GM18868 (cell line): ENCODE results near the gene C22orf15.

Experiments
- ATAC-seq: cut with Tn5 transposase; IDR thresholded peaks from one replicate; pipeline ENCODE4 v1.9.1; 2021; ENCODE audit warnings: mild to moderate bottlenecking, moderate library complexity; ENCODE audit not compliant: unreplicated experiment

C22orf15 gene

GRCh38 chr22:23786752-23787599, 24.2 kb downstream of the C22orf15 start, which contains the start of gene SMARCB1:
TSS of gene SMARCB1 (plus strand) at chr22:23786966. CDS start at chr22:23787170, 204 bp downstream.
- peak; percentile 75 for ATAC-seq

DNA sequence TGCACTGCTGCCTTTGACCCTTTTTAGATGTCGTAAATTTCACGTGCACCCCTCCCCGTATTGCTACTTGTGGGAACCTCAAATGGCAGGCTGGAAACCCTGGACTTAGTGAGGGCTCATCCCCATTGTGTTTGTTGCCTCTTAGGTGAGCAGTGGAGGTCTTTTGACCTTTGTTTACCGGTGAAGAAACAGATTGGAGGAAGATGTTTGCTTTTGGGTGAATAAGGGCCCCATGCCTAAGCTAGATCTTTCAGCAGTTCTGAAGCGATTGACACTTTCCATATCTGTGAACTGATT, 24.8 kb downstream of the C22orf15 start:
- ATAC-seq = peak; percentile 17

- ATAC-seq = no peak
Measured at GRCh38 chr22:23787910-23788309, 25.1 kb downstream of the C22orf15 start.

DNA sequence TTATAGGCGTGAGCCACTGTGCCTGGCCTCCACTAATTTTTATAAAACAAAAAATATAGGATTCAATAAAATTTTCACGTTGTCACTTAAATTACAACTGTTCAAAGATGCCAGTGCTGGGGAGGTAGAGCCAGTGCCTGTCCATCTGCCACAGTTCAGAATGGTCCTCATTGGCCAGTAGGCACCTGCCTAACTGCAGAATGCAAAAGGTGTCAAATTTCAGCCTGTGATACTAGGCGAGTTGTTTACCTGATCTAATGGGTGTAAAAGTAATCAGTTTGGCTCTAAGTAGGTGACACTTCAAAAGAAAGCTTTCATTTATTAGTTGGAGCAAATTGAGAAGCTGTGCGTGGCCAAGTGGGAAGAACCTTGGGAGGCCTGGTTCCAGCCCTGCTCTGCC, 26.3 kb downstream of the C22orf15 start:
- no peak for ATAC-seq

DNA sequence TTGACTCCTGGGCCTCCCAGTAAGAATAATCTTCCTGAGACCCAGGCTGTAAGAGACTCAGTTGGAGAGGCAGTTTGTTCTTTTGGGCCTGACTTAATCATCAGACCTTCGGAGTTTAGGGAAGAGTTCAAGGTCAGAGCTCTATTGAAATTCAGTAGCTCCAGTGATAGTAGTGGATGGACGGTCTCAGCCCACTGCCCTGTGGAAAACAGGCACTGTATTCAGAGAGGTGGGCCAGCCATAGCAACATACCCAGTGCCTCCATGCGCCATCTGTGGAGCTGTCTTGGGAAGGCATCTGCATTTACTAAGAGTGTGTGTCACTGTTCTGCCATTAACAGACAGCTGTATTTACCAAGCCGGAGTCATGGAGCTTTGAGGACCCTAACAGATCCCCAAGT, 26.8 kb downstream of the C22orf15 start:
- no peak for ATAC-seq

DNA sequence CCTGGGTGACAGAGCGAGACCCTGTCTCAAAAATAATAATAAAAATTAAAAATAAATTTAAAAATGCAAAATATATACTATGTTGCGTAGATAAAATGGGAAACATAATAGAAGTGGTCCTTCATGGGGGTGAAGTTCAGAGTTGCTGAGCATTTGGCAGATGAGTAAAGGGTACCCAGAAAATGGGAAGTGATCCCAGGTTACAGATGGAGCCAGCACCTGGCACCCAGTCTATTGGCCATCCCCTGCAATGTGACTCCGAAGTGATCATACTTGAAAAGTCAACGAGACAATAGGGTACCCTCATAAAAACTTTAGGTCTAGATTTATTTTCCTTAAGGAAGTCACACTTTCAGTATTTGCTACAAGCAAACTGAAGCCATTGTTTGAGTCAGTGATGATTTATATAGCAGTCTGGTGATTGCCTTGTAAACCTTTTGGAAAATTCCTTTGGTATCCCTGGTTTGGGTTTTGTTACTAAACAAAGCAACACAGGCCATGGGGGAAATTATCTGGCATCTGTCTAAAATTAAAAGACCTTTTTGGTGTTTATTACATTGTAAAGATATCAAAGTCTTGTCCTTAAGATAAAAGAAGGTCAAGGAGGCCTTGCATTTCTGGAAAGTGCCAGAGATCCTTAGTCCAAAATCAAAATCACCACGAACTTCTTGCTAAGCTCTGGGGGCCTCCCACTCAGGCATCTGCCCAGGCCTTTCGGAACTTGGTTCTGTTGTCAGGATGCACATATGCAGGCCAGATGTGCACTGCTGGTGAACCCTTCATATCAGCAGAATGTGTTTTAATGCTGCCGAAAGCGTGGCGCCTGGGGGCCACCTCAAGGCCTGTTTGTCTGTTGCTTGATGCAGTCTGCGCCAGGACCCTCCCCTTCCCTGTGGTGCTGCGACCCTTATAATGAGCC, 28.3 kb downstream of the C22orf15 start:
- ATAC-seq = no peak

- ATAC-seq = no peak
Measured at GRCh38 chr22:23791738-23792645, 29.2 kb downstream of the C22orf15 start.

DNA sequence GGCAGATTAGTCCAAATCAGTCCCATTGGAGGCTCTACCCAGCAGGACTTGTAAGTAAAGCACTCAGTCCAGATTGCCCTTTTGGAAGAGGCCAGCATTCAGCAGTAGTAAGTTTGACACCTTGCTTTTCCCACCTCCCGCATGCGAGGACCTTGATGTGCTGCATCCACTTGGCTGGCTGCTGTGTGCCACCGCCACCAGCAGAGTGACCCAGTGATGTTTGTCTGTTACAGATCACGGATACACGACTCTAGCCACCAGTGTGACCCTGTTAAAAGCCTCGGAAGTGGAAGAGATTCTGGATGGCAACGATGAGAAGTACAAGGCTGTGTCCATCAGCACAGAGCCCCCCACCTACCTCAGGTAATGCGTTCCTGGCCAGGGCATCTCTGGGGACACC, 30.5 kb downstream of the C22orf15 start:
- ATAC-seq = no peak

DNA sequence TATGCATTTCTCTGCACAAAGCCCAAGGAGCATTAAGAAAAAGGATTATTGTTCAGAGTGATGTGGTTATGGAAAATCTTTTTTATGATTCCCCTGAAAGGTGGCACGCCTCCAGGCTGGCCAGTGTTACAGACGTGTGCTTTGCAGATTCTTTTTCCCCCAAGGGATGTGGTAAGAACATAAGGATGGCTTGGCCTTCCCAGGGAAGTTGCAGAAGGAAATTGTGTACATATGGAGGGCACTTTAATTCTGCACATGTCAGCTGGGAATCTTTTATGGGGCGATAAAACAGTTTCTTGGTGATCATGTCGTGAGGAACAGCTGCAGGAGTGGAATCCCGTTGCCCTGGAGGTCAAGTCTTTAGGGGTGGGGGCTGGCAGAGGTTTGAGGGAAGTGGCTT, 33.7 kb downstream of the C22orf15 start:
- no peak for ATAC-seq

GRCh38 chr22:23800297-23801237, 37.8 kb downstream of the C22orf15 start:
- ATAC-seq = peak; percentile 70

DNA sequence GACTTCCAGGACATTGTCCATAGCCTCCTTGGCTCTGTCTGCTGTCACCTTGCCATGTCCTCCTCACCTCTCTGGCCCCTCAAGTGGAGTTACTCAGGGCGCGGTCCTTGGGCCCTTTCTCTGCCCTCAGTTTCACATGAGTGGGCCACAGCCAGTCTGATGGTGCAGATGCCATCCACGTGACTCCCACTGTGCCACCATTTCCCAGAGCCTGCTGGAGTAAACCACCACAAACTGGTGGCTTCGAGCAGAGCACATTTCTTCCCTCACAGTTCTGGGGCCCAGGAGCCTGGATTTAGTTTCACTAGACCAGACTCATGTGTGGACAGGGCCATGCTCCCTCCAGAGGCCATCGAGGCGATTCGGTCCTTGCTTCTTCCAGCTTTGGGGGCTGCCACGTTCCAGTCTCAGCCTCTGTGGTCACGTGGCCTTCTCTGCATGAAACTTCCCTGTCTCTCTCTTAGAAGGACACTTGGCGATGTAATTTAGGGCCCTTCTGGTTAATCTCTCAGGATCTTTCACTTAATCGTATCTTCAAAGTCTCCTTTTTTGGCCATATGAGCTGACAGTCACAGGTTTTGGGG, 38.5 kb downstream of the C22orf15 start:
- ATAC-seq = no peak

- no peak for ATAC-seq
Measured at GRCh38 chr22:23801886-23802377, 39.1 kb downstream of the C22orf15 start.

DNA sequence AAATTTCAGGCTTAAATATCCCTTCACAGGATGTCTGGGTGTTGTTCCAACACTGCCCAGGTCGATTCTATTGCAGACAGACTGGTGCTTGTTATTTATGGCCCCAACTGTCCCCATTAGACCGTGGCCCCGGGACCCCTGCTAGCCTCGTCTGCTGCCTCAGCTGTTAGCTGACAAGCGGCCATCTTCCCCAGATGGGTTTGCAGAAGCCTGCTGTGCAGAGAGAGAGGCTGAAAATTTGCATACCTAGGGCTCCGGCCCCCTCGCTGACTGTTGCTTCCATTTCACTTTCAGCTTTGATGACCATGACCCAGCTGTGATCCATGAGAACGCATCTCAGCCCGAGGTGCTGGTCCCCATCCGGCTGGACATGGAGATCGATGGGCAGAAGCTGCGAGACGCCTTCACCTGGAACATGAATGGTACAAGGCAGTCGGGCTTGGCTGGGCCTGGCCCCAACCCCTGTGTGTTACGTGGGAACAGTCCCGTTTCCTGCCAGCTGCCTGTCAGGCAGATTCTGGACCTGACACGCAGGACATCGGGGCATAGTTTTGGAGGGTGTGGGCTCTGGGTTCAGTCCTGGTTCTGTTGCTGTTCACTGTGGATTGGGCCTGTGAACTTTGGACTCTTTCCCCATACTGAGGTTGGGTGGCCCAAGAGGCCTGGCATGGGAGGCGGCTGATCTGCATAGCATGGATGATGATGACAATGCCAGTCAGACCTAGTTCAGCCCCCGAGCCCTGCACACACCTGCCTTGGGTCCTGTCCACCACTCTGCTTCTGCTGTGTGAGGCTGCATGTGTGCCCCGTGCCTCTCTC, 40.4 kb downstream of the C22orf15 start:
- no peak for ATAC-seq

- ATAC-seq = no peak
Measured at GRCh38 chr22:23804781-23805291, 42.0 kb downstream of the C22orf15 start.

DNA sequence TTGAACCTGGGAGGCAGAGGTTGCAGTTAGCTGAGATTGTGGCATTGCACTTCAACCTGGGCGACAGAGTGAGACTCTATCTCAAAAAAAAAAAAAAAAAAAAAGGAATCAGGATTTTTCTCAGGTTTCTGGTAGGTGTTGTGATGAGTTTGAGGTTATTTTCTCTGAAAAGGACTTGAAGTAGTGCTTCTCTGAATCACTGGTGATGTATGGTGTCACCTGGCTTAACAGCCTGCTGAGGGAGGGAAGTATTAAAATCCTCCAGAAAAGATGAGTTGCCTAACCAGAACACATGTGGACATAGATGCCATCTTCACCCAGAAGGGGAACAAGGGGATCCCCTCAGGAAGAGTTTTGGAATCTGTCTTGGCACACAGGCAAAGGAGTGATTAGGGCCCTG, 44.0 kb downstream of the C22orf15 start:
- ATAC-seq = no peak

DNA sequence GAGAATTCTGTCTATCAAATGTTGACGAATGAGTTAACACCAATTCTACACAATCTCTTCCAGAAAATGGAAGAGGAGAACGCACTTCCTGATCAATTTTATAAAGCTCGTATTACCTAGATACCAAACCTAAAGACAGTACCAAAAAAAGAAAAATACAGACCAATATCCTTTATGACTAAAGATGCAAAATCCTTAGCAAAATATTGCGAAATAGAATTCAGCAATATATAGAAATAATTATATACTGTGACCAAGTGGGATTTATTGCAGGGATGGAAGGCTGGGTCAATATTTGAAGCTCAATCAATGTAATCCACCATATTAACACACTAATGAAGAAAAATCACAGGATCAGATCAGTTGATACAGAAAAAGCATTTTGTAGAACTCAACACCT, 49.6 kb downstream of the C22orf15 start:
- no peak for ATAC-seq
